Fibroblast of skin of right quadriceps (primary cell): Measurements from ENCODE around the gene KIFC3.

Experiments used
- DNase-seq: peaks from one replicate; pipeline ENCODE4 v3.0.0-alpha.2; 2013

The KIFC3 gene

DNA sequence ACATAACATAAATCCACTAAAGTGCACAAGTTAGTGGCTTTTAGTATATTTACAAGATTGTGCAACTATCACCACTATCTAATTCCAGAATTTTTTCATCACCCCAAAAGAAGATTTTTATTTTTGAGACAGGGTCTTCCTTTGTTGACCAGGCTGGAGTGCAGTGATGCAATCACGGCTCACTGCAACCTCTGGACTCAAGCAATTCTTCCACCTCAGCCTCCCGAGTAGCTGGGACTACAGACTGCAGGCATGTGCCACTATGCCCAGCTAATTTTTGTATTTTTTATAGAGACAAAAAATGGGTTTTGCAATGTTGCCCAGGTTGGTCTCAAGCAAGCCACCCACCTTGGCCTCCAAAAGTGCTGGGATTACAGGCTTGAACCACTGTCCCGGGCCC, 92.6 kb downstream of the KIFC3 start:
- DNase-seq = no peak
